GM12873 (cell line): ENCODE measurements around the gene MRAP2.

Experiments
- TF ChIP-seq, protein P1 (sequence below): IDR thresholded peaks from 2 replicates; pipeline ENCODE4 v1.5.1; 2012; ENCODE audit warnings: low read depth, mild to moderate bottlenecking, moderate library complexity, low read length, control low read depth; ENCODE audit not compliant: insufficient read depth; ENCODE audit errors: missing control alignments

The MRAP2 gene

DNA sequence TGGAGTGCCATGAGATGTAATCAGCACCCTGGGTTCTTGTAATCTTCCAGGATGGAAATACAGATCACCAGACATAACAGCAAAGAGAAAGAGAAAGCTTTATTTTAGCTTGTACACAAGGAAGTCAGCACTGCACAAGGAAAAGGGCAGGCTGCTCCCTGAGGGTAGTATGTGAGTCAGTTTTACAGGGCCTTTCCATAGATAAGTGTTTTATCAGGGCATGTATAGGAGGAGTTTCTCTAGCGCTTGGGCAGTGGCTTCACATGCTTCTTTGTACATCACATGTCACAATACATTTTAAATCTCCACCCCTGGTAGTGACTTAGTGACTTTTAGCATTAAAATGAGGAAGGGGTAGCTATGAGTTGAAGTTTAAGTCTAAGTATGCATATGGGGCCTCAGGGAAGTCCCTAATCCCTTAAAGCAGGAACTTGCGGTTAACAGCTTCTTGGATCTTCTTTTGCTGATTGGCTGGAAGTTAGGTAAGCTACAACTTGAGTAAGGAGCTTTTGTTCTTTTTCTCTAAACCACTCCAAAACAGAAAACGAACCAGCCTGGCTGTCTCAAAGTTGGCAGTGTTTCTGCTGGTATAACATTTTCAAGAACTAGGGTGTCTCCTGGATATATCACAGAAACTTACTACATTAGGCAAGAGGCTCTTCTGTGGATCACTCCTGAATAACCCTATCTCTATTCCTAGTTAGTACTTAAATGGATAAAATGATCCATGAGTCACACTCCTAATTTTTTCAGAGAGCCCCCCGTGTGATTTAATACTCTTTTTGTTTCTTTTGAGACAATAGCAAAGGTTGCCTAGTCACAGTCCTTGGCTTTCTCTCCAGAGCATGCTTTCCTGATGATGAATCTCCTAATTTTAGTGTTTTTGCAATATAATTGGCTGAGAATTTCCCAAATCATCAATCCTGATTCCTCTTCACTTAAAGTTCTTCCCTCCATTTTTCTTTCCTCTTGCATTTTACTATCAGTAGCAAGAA is 60.2 kb downstream of the MRAP2 start:
- TF ChIP-seq, protein P1, sequence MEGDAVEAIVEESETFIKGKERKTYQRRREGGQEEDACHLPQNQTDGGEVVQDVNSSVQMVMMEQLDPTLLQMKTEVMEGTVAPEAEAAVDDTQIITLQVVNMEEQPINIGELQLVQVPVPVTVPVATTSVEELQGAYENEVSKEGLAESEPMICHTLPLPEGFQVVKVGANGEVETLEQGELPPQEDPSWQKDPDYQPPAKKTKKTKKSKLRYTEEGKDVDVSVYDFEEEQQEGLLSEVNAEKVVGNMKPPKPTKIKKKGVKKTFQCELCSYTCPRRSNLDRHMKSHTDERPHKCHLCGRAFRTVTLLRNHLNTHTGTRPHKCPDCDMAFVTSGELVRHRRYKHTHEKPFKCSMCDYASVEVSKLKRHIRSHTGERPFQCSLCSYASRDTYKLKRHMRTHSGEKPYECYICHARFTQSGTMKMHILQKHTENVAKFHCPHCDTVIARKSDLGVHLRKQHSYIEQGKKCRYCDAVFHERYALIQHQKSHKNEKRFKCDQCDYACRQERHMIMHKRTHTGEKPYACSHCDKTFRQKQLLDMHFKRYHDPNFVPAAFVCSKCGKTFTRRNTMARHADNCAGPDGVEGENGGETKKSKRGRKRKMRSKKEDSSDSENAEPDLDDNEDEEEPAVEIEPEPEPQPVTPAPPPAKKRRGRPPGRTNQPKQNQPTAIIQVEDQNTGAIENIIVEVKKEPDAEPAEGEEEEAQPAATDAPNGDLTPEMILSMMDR = no peak

DNA sequence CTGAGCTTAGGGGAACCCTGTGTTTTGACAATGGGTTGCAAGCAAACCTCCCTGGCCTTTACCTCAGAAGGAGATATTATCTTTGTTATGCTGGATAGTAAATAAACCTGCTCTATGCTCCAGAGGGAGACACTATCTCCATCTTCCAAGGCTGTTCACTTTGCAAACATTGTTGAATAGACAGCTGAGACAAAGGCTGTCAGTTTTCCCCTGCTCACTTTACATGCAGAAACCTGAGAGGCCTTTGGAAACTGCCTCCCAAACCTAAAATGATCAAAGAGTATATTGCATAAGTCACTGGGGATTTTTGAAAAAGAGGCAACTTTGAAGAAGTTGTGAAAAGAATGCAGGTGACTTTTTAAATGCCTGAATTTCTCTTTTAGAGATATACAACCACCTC is 61.6 kb downstream of the MRAP2 start:
- TF ChIP-seq, protein P1 = no peak

DNA sequence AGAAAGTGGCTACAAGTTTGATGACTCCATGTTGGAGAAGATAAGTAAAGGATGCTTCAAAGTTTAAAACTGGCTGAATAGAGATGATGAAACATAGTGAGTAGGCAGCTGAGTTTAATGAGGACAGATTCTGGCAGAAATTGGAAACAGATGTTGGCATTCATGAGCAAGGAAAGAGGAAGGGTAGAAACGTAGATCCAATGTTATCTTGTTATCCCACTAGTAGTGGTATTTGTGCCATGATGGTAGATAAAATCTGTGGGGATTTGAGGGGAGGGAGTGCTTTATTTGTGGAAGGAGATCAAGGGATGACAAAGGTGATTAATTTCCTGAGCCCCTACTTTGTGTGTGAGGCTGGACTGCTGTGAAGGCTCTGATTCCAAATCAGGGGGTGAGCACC is 69.5 kb downstream of the MRAP2 start:
- TF ChIP-seq, protein P1 = no peak

DNA sequence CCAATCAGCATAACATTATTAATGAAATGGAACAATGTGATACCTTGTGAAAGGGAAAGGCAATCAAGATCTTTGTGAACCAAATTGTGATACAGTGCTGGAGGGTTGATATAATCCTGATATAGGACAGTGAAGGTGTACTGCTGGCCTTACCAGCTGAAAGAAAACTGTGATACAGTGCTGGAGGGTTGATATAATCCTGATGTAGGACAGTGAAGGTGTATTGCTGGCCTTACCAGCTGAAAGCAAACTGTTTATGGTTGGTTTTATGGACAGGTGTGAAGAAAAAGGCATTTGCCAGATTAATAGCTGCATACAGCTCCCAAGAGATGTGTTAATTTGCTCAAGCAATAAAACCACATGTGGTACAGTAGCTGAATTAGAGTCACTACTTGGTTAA is 73.9 kb downstream of the MRAP2 start:
- TF ChIP-seq, protein P1 = no peak

DNA sequence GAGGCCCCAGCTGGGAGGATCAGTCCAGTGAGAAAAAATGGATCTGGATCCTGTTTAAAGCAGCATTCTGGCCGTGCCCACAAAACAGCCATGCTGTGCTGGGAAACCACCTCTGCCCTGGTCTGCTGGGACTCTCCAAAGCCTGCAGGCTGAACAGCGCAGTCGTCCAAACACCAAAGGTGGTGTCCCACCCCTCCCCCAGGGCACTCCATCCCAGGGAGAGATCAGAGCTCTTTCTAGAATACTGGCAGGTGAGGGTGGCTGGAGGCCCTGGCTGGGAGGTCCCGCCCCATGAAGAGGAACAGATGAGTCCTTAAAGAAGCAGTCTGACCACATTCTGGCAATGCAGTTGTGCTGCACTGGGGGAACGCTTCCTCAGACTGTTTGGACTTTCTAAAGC is 84.6 kb downstream of the MRAP2 start:
- TF ChIP-seq, protein P1 = no peak

DNA sequence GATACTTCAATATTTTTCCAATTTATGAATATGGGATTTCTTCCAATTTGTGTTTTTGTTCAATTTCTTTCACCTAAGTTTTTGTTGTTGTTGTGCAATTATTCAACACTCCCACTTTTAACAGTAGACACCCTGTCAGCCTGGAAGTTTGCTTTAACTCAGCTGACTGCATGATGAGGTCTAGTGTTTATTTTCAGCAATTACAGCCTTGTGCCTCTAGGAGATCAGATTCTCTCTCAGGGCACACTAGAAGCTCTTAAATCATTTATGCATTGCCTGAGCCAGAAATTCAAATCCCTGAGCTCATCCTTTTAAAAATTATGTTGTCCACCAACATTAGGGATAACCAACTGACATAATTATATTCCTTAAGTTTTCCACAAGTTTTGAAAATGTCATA is 85.7 kb downstream of the MRAP2 start:
- TF ChIP-seq, protein P1 = no peak

DNA sequence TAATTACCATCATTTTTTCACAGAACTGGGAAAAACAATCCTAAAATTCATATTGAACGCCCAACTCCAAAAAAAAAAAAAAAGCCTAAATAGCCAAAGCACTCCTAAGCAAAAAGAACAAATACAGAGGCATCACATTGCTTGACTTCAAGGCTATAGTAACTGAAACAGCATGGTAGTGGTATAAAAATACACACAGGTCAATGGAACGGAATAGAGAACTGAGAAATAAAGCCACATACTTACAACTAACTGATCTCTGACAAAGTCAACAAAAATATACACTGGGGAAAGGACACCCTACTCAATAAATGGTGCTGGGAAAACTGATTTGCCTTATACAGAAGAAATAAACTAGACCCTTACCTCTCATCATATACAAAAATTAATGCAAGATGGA is 89.6 kb downstream of the MRAP2 start:
- TF ChIP-seq, protein P1 = no peak
